HEK293T (cell line): ENCODE results near the gene KCMF1.

Source experiments
- CTCF ChIA-PET: fragments of 350-600 bp; formaldehyde crosslinking; extraction: SDS; loops from one replicate; lab custom pipeline; 2021; ENCODE audit warnings: antibody characterized with exemption, inconsistent platforms; lab: Yijun Ruan, JAX
- POLR2A ChIA-PET: fragments of 350-600 bp; formaldehyde crosslinking; extraction: SDS; loops from one replicate; lab custom pipeline; 2020; ENCODE audit warnings: antibody characterized with exemption, inconsistent platforms; lab: Yijun Ruan, JAX
- DNase-seq: peaks from one replicate; pipeline ENCODE4 v3.0.0; 2012; ENCODE audit warnings: mixed read lengths; ENCODE audit errors: extremely low spot score
- ARNT ChIP-seq: fragments of 450-650 bp; IDR thresholded peaks from 2 replicates; pipeline ENCODE4 v1.6.1; 2017; ENCODE audit warnings: mild to moderate bottlenecking
- BHLHE40 ChIP-seq: fragments of 450-650 bp; IDR thresholded peaks from 2 replicates; pipeline ENCODE4 v1.6.1; 2016; ENCODE audit warnings: mild to moderate bottlenecking, moderate library complexity, borderline replicate concordance
- CTBP1 ChIP-seq: fragments of 450-650 bp; IDR thresholded peaks from 2 replicates; pipeline ENCODE4 v1.6.1; 2016; ENCODE audit warnings: borderline replicate concordance
- ELF4 ChIP-seq: fragments of 450-650 bp; IDR thresholded peaks from 2 replicates; pipeline ENCODE4 v1.6.1; 2017; ENCODE audit warnings: antibody characterized with exemption
- FOXA1 ChIP-seq: fragments of 450-650 bp; IDR thresholded peaks from 2 replicates; pipeline ENCODE4 v1.6.1; 2016; ENCODE audit warnings: mild to moderate bottlenecking
- FOXK2 ChIP-seq: fragments of 450-650 bp; IDR thresholded peaks from 2 replicates; pipeline ENCODE4 v1.6.1; 2016; ENCODE audit warnings: mild to moderate bottlenecking
- FOXM1 ChIP-seq: fragments of 450-650 bp; IDR thresholded peaks from 2 replicates; pipeline ENCODE4 v1.6.1; 2017; ENCODE audit warnings: mild to moderate bottlenecking, borderline replicate concordance
- HDGF ChIP-seq: fragments of 450-650 bp; IDR thresholded peaks from 2 replicates; pipeline ENCODE4 v1.6.1; 2017; ENCODE audit warnings: antibody characterized with exemption, borderline replicate concordance
- L3MBTL2 ChIP-seq: fragments of 450-650 bp; conservative IDR thresholded peaks from 2 replicates; pipeline ENCODE4 v1.6.1; 2016; ENCODE audit warnings: mild to moderate bottlenecking
- LEF1 ChIP-seq: fragments of 450-650 bp; IDR thresholded peaks from 2 replicates; pipeline ENCODE4 v1.6.1; 2017; ENCODE audit warnings: mild to moderate bottlenecking, borderline replicate concordance
- NFRKB ChIP-seq: fragments of 450-650 bp; IDR thresholded peaks from 2 replicates; pipeline ENCODE4 v1.6.1; 2016; ENCODE audit warnings: mild to moderate bottlenecking, moderate library complexity
- SP1 ChIP-seq: fragments of 450-650 bp; IDR thresholded peaks from 2 replicates; pipeline ENCODE4 v1.6.1; 2017
- SUZ12 ChIP-seq: fragments of 450-650 bp; IDR thresholded peaks from 2 replicates; pipeline ENCODE4 v1.6.1; 2016; ENCODE audit warnings: mild to moderate bottlenecking
- TARDBP ChIP-seq: fragments of 450-650 bp; IDR thresholded peaks from 2 replicates; pipeline ENCODE4 v1.6.1; 2016
- ZNF384 ChIP-seq: fragments of 450-650 bp; IDR thresholded peaks from 2 replicates; pipeline ENCODE4 v1.6.1; 2016
- TF ChIP-seq, protein P1 (sequence below): fragments of 450-650 bp; IDR thresholded peaks from 2 replicates; pipeline ENCODE4 v1.6.1; 2016

KCMF1 gene

GRCh38 chr2:85017411-85018048 is 46.6 kb downstream of the KCMF1 start:
- TF ChIP-seq, protein P1, sequence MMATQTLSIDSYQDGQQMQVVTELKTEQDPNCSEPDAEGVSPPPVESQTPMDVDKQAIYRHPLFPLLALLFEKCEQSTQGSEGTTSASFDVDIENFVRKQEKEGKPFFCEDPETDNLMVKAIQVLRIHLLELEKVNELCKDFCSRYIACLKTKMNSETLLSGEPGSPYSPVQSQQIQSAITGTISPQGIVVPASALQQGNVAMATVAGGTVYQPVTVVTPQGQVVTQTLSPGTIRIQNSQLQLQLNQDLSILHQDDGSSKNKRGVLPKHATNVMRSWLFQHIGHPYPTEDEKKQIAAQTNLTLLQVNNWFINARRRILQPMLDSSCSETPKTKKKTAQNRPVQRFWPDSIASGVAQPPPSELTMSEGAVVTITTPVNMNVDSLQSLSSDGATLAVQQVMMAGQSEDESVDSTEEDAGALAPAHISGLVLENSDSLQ, result no peak
- TF ChIP-seq LEF1 (no peak), ZNF384 (no peak), SUZ12 (no peak), SP1 (no peak), FOXM1 (no peak), HDGF (no peak), ARNT (no peak), L3MBTL2 (no peak), FOXK2 (no peak), FOXA1 (no peak), TARDBP (no peak), ELF4 (no peak), CTBP1 (no peak), BHLHE40 (no peak), NFRKB (no peak)
- POLR2A ChIA-PET, result interaction anchor here (0.9 kb wide), 1 partner anchor 92 kb away, joined by 3 read pairs; no protein-coding TSS in a partner anchor
- DNase-seq, result no peak
- CTCF ChIA-PET, result interaction anchor here (0.5 to 1.4 kb wide), 13 partner anchors 9 to 1599 kb away, joined by 3 to 5 read pairs (median 3); no protein-coding TSS in a partner anchor

GRCh38 chr2:85018049-85018447 is 47.1 kb downstream of the KCMF1 start:
- ChIA-PET CTCF (interaction anchor here (0.6 to 1.4 kb wide), 10 partner anchors 8 to 1599 kb away, joined by 3 to 5 read pairs (median 4); no protein-coding TSS in a partner anchor), POLR2A (interaction anchor here (0.9 kb wide), 1 partner anchor 92 kb away, joined by 3 read pairs; no protein-coding TSS in a partner anchor)
- DNase-seq, result no peak
- TF ChIP-seq ZNF384 (0 out of 2 replicates have a peak, but pooled peaks have one; percentile 11), ARNT (no peak), TARDBP (no peak)
- TF ChIP-seq, protein P1, result no peak

DNA sequence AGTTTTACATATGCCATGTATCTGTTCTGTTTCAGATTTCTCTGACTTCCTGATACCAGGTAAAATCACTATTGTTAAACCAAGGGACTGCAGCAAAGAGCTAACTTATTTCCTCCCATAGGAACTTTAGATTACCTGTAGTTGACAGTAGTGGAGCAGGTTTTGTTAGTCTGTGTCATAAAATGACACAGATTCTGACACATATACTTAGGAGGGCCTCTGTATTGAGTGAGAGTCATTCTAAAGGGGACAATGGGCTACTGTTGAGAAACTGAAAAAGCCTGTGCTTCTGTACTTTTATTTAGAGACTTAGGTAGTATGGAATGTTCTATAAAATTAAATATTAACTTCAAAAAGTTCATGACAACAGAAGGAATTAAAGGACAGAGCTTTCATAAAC is 48.2 kb downstream of the KCMF1 start:
- POLR2A ChIA-PET, result no interaction called here
- no peak for DNase-seq
- CTCF ChIA-PET, result interaction anchor here (1.0 kb wide), 1 partner anchor 93 kb away, joined by 3 read pairs; no protein-coding TSS in a partner anchor
- TF ChIP-seq ZNF384 (no peak), BHLHE40 (no peak)
- TF ChIP-seq, protein P1, result no peak

- ChIA-PET CTCF (no interaction called here), POLR2A (no interaction called here)
- TF ChIP-seq SP1 (no peak), BHLHE40 (no peak), LEF1 (no peak), FOXK2 (no peak), ARNT (no peak)
- DNase-seq, result no peak
Observed at GRCh38 chr2:85022232-85022631, 51.3 kb downstream of the KCMF1 start.

DNA sequence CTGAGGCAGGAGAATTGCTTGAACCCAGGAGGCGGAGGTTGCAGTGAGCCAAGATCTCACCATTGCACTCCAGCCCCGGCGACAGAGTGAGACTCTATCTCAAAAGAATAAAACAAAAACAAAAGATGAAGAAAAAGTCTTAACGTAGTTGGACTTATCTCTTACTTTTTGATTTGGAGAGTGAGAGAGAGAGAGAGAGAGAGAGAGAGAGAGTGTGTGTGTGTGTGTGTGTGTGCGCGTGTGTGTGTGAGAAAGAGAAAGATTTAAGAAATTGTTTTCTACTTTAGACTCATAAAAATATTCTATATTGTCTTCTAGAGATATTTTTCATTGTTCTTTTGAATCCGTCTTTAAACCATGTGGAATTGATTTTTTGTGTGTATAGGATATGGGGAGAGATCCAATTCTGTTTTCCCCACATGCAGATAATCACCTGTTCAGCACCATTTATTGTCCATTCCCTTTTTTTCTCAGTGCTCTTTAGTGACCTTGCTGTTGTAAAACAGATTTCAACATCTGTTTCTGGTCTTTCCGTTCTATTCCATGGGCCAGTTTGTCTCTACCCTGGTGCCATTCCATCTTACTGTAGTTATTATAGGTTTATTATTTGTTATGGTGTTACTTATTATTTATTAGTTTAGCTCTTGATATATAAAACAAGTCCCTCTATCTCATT is 53.5 kb downstream of the KCMF1 start:
- TF ChIP-seq FOXK2, result no peak
- TF ChIP-seq LEF1, result no peak
- TF ChIP-seq, protein P1, result no peak
- no peak for TF ChIP-seq BHLHE40
- TF ChIP-seq SUZ12, result no peak
- no peak for TF ChIP-seq L3MBTL2
- TF ChIP-seq SP1, result no peak
- no peak for TF ChIP-seq ZNF384
- no peak for TF ChIP-seq HDGF
- TF ChIP-seq FOXA1, result no peak
- no peak for TF ChIP-seq ARNT
- ChIA-PET CTCF (interaction anchor here (0.6 kb wide), 1 partner anchor 62 kb away, joined by 3 read pairs; no protein-coding TSS in a partner anchor), POLR2A (no interaction called here)
- DNase-seq, result no peak

DNA sequence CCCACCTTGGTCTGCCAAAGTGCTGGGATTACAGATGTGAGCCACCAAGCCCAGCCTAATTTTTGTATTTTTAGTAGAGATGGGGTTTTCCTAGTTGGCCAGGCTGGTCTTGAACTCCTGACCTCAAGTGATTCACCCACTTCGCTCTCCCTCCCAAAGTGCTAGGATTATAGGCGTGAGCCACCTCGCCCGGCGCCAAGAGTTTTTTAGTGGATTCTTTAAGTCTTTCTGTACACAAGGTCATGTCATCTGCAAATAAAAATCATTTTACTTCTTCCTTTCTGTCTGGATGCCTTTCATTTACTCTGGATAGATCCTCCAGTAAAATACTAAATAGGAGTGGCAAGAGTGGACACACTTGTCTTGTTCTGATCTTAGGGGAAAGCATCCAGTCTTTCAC is 61.7 kb downstream of the KCMF1 start:
- TF ChIP-seq ELF4, result no peak
- TF ChIP-seq SUZ12, result no peak
- no peak for TF ChIP-seq ZNF384
- TF ChIP-seq L3MBTL2, result no peak
- no peak for TF ChIP-seq FOXA1
- TF ChIP-seq LEF1, result no peak
- no peak for TF ChIP-seq FOXM1
- TF ChIP-seq HDGF, result no peak
- CTCF ChIA-PET, result interaction anchor here (1.1 kb wide), 2 partner anchors 15 to 34 kb away, joined by 3 to 4 read pairs; no protein-coding TSS in a partner anchor

More for the DNA sequence above, 61.7 kb downstream of the KCMF1 start:
- DNase-seq, result no peak
- POLR2A ChIA-PET, result no interaction called here
